HepG2 (cell line): ENCODE results near the gene SMARCA2. TPM values are rescaled to one million over a fixed set of nuclear protein-coding genes. Genes with fewer than 3 reads are reported as not detected.

Source experiments
- ATAC-seq: fragments of 200-7000 bp; cut with Tn5 transposase; 3 replicates; pipeline ENCODE4 v1.9.1; 2020; ENCODE audit warnings: mild to moderate bottlenecking, moderate library complexity
- BruUV-seq: library from RNA; stranded (reverse); fragments of 400-500 nt; replicated peaks from 2 replicates; lab custom pipeline; 2021; lab: Mats Ljungman, UMichigan
- CTCF ChIA-PET: fragments of 300-600 bp; formaldehyde crosslinking; extraction: SDS; loops from one replicate; lab custom pipeline; 2021; ENCODE audit warnings: low total read pairs, inconsistent platforms, low intra/inter-chr PET ratio; lab: Yijun Ruan, JAX
- POLR2A ChIA-PET: fragments of 350-600 bp; sonication (Branson Sonifier 250); formaldehyde crosslinking; loops from one replicate; lab custom pipeline; 2020; ENCODE audit warnings: antibody characterized with exemption, inconsistent platforms; lab: Yijun Ruan, JAX
- DNase-seq: peaks from one replicate; pipeline ENCODE4 v3.0.0-alpha.2; 2015; ENCODE audit warnings: low spot score
- FAIRE-seq: peaks from 3 replicates; lab custom pipeline; 2011; peaks lifted over from hg19 to GRCh38; lab: Jason Lieb, UNC
- H2AFZ ChIP-seq: one replicate; pipeline ENCODE4 v1.6.1; 2011; ENCODE audit warnings: low read length, inconsistent platforms
- H3K27ac ChIP-seq: fragments of 300-600 bp; 3 replicates; pipeline ENCODE4 v1.8.0; 2011; ENCODE audit warnings: mixed run types, mild to moderate bottlenecking, mixed read lengths, low read length, inconsistent platforms; ENCODE audit not compliant: insufficient read depth; ENCODE audit errors: extremely low read length
- H3K27me3 ChIP-seq, 2 experiments: fragments of 200-600 bp in 1 of 2; 2 replicates in 1 of 2; 3 replicates in 1 of 2; pipeline versions ENCODE4 v1.6.0 to v1.8.0; 2011; ENCODE audit warnings: low read length in 2 of 2, mild to moderate bottlenecking in 2 of 2, moderate library complexity in 2 of 2, inconsistent platforms in 1 of 2; ENCODE audit not compliant: insufficient read depth in 2 of 2, control insufficient read depth in 1 of 2
- H3K36me3 ChIP-seq, 2 experiments: fragments of 200-600 bp in 1 of 2; replicated peaks in 1 of 2; 2 replicates in 1 of 2; 3 replicates in 1 of 2; pipeline versions ENCODE4 v1.5.1 to v1.8.0; 2011; ENCODE audit warnings: low read length in 2 of 2, inconsistent platforms in 1 of 2; ENCODE audit not compliant: insufficient read depth in 2 of 2, control insufficient read depth in 1 of 2
- H3K4me1 ChIP-seq: 2 replicates; pipeline ENCODE4 v1.5.1; 2012; ENCODE audit warnings: low read length, inconsistent platforms; ENCODE audit not compliant: insufficient read depth
- H3K4me2 ChIP-seq: 2 replicates; pipeline ENCODE4 v1.6.0; 2011; ENCODE audit warnings: low read depth, low read length, inconsistent platforms
- H3K4me3 ChIP-seq, 3 experiments: fragments of 200-600 bp in 1 of 3; sonication (generic), shearing (Covaris generic) in 1 of 3; replicated peaks in 1 of 3; 2 replicates each; pipeline ENCODE4 v1.5.1; 2011 to 2016; ENCODE audit warnings: low read length in 3 of 3, inconsistent platforms in 2 of 3, low read depth in 2 of 3, mild to moderate bottlenecking in 2 of 3, control low read depth in 1 of 3, mixed read lengths in 1 of 3; ENCODE audit not compliant: insufficient read depth in 1 of 3
- H3K79me2 ChIP-seq: one replicate; pipeline ENCODE4 v1.6.1; 2011; ENCODE audit warnings: low read length, inconsistent platforms; ENCODE audit not compliant: insufficient read depth
- H3K9ac ChIP-seq: 2 replicates; pipeline ENCODE4 v1.6.0; 2011; ENCODE audit warnings: mild to moderate bottlenecking, low read depth, low read length, inconsistent platforms; ENCODE audit not compliant: insufficient read depth
- H3K9me3 ChIP-seq: 2 replicates; pipeline ENCODE4 v1.5.1; 2012; ENCODE audit warnings: mild to moderate bottlenecking, low read length
- H4K20me1 ChIP-seq: 2 replicates; pipeline ENCODE4 v1.6.0; 2011; ENCODE audit warnings: inconsistent platforms, mild to moderate bottlenecking, low read length, moderate library complexity; ENCODE audit not compliant: insufficient read depth
- CAMTA2 ChIP-seq: sonication (generic); formaldehyde crosslinking; IDR thresholded peaks from 2 replicates; pipeline ENCODE4 v1.4.0; 2020; ENCODE audit warnings: mild to moderate bottlenecking, missing genetic modification reagents, borderline replicate concordance
- CREB1 ChIP-seq, 2 experiments: fragments of 450-650 bp in 1 of 2; IDR thresholded peaks; 2 replicates each; pipeline ENCODE4 v1.6.1; 2016 to 2017; ENCODE audit warnings: control low read depth in 1 of 2, mild to moderate bottlenecking in 1 of 2, missing compliant biosample characterization in 1 of 2, missing genetic modification characterization in 1 of 2
- HNRNPH1 ChIP-seq: fragments of 200-400 bp; formaldehyde crosslinking; optimal IDR thresholded peaks from 2 replicates; pipeline ENCODE3; 2017; ENCODE audit warnings: mild to moderate bottlenecking, low read depth, low read length
- SMYD3 ChIP-seq: sonication (generic); formaldehyde crosslinking; IDR thresholded peaks from 2 replicates; pipeline ENCODE4 v1.8.1; 2023; ENCODE audit warnings: mild to moderate bottlenecking, missing genetic modification reagents
- TAF1 ChIP-seq: sonication (generic); formaldehyde crosslinking; IDR thresholded peaks from 2 replicates; pipeline ENCODE4 v1.4.0; 2020; ENCODE audit warnings: missing genetic modification reagents
- ZSCAN29 ChIP-seq: sonication (generic); formaldehyde crosslinking; conservative IDR thresholded peaks from 2 replicates; pipeline ENCODE4 v1.4.0; 2020; ENCODE audit warnings: mild to moderate bottlenecking, missing genetic modification reagents
- WGBS: methylation state at CpG from one replicate; pipeline ENCODE4 v1.1.6; 2017; ENCODE audit warnings: low lambda C conversion rate; 5-methylcytosine and 5-hydroxymethylcytosine counted together
- in situ Hi-C: cut with HindIII; loops from 2 replicates; pipeline ENCODE4 v1.10.0; 2017; ENCODE audit warnings: low pct_unique_long_range_greater_than_20kb; ENCODE audit not compliant: extremely low pct_ligation_motif_present
- intact Hi-C: fragments of 100-400 bp; cut with micrococcal nuclease; formaldehyde crosslinking; loops from one replicate; pipeline ENCODE4 v1.10.0; 2022; ENCODE audit not compliant: unreplicated experiment
- polyA plus RNA-seq, 8 experiments: library from polyadenylated mRNA; depleted of rRNA in 3 of 8; stranded (reverse) in 7 of 8; unstranded in 1 of 8; fragments of >200 nt; fragmentation: Illumina TruSeq in 4 of 8; extraction: Trizol in 4 of 8; gene quantifications; 2 replicates each; pipeline versions ENCODE4 v1.2.1 to v1.2.3, GENCODE V29; 2011 to 2016; ENCODE audit warnings: low read depth in 4 of 8, missing spikeins in 1 of 8, mixed read lengths in 1 of 8; ENCODE audit not compliant: insufficient read depth in 1 of 8
- total RNA-seq, 5 experiments: library from RNA; depleted of rRNA; stranded (reverse); fragments of >200 nt; fragmentation: Illumina TruSeq; extraction: Trizol; gene quantifications; 2 replicates each; pipeline ENCODE4 v1.2.3, GENCODE V29; 2016; ENCODE audit warnings: low read depth in 1 of 5
- TF ChIP-seq, protein P1 (sequence below): sonication (generic); formaldehyde crosslinking; IDR thresholded peaks from 2 replicates; pipeline ENCODE4 v1.4.0; 2020; ENCODE audit warnings: missing genetic modification reagents, mild to moderate bottlenecking, borderline replicate concordance

The SMARCA2 gene
- total and polyA plus RNA-seq, 2 of the 13 experiments (the other 11 are each of a cell fraction or from before 2014, with no cell fraction given) = 22.5 to 23.7 TPM

DNA sequence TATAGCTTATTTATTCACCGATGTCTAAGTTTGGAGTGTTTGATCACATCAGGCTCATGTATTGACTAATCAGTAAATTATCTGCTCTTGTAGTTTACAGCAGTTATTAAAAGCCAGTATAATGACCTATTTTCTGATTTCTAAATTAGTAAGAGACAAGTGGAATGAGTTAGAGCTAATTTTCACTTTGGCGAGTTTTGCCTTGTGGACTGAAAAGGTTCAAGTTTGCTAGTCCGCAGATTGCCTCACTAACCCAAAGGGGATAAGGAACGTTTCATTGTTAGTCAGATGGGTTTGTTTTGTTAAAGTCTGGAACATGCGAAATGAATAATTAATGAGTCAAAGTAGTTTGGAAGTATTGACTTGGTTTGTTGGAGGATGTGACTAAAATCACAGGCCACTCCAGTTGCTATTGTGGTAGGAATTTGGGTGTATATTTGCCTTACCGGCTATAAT, 40.1 kb downstream of the SMARCA2 start:
- FAIRE-seq = no peak
- Histone ChIP-seq H3K27me3 (no peaks in the 10 kb centered on the region), H3K9me3 (no peaks in the 10 kb centered on the region), H3K36me3 (peaks cover 1 to 7% of the 10 kb centered on the region in 2 experiments; a peak in 2 of 5 replicates), H3K4me2 (no peak overlapping the region), H3K27ac (no peak overlapping the region), H3K9ac (no peak overlapping the region), H3K79me2 (no peaks in the 10 kb centered on the region), H2AFZ (no peak overlapping the region), H3K4me3 (no peak overlapping the region), H4K20me1 (no peaks in the 10 kb centered on the region), H3K4me1 (no peaks in the 10 kb centered on the region)
- CTCF ChIA-PET = no interaction called here
- POLR2A ChIA-PET = no interaction called here
- no peak for ATAC-seq
- DNase-seq = no peak
- intact Hi-C loops = no loop called here
- WGBS = 94% methylated on average over 6 of the region's 6 CpGs
- no TSS peak for BruUV-seq
- in situ Hi-C loops = no loop called here
- no peak for TF ChIP-seq TAF1
- no peak for TF ChIP-seq CREB1 (IDR thresholded peaks at IDR 0.05)
- TF ChIP-seq CREB1 (CRISPR knock-in tag; IDR thresholded peaks at IDR 0.05) = no peak
- TF ChIP-seq, protein P1, sequence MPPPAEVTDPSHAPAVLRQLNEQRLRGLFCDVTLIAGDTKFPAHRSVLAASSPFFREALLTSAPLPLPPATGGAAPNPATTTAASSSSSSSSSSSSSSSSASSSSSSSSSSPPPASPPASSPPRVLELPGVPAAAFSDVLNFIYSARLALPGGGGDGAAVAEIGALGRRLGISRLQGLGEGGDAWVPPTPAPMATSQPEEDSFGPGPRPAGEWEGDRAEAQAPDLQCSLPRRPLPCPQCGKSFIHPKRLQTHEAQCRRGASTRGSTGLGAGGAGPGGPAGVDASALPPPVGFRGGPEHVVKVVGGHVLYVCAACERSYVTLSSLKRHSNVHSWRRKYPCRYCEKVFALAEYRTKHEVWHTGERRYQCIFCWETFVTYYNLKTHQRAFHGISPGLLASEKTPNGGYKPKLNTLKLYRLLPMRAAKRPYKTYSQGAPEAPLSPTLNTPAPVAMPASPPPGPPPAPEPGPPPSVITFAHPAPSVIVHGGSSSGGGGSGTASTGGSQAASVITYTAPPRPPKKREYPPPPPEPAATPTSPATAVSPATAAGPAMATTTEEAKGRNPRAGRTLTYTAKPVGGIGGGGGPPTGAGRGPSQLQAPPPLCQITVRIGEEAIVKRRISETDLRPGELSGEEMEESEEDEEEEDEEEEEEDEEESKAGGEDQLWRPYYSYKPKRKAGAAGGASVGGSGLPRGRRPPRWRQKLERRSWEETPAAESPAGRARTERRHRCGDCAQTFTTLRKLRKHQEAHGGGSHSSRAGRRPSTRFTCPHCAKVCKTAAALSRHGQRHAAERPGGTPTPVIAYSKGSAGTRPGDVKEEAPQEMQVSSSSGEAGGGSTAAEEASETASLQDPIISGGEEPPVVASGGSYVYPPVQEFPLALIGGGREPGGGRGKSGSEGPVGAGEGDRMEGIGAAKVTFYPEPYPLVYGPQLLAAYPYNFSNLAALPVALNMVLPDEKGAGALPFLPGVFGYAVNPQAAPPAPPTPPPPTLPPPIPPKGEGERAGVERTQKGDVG (CRISPR knock-in tag) = no peak
- no peak for TF ChIP-seq SMYD3 (CRISPR knock-in tag)
- TF ChIP-seq CAMTA2 (CRISPR knock-in tag) = no peak
- TF ChIP-seq ZSCAN29 (CRISPR knock-in tag) = no peak
- TF ChIP-seq HNRNPH1 = no peak
